HG02884 (cell line): ENCODE measurements around the gene ELF2.
A peak's percentile ranks its signal among the peaks of the same experiment; 100 is the strongest.
"Not testable (repeated sequence)": the region's sequence is repeated elsewhere in the genome, so short reads cannot be mapped to it uniquely, and the experiment has no call there.

Experiments used
- ATAC-seq: cut with Tn5 transposase; IDR thresholded peaks from one replicate; pipeline ENCODE4 v1.9.1; 2021; ENCODE audit warnings: mild to moderate bottlenecking, moderate library complexity; ENCODE audit not compliant: unreplicated experiment

Gene ELF2

GRCh38 chr4:139082750-139083606 is 94.0 kb downstream of the ELF2 start:
- peak; percentile 84 for ATAC-seq

GRCh38 chr4:139078926-139079325 is 98.1 kb downstream of the ELF2 start:
- no peak for ATAC-seq

GRCh38 chr4:139077567-139078355 is 99.3 kb downstream of the ELF2 start:
- no peak for ATAC-seq

- no peak for ATAC-seq
Measured at GRCh38 chr4:139076016-139076744, 100.8 kb downstream of the ELF2 start.

GRCh38 chr4:139060591-139060990 is 116.4 kb downstream of the ELF2 start:
- no peak for ATAC-seq

- not testable (repeated sequence) for ATAC-seq
Measured at GRCh38 chr4:139059026-139059425, 118.0 kb downstream of the ELF2 start.

GRCh38 chr4:139054791-139055505 is 122.1 kb downstream of the ELF2 start:
- no peak for ATAC-seq

GRCh38 chr4:139053909-139054308 is 123.1 kb downstream of the ELF2 start:
- ATAC-seq, result no peak

- ATAC-seq, result no peak
Measured at GRCh38 chr4:139050446-139050845, 126.6 kb downstream of the ELF2 start.

GRCh38 chr4:139048026-139048425 is 129.0 kb downstream of the ELF2 start:
- ATAC-seq, result no peak

- ATAC-seq, result no peak
Measured at GRCh38 chr4:139044291-139044690, 132.7 kb downstream of the ELF2 start.

GRCh38 chr4:139042981-139043460 is 134.0 kb downstream of the ELF2 start:
- ATAC-seq, result no peak

GRCh38 chr4:139038874-139039443 is 138.1 kb downstream of the ELF2 start:
- ATAC-seq, result no peak

- ATAC-seq, result no peak
Measured at GRCh38 chr4:139036885-139037284, 140.1 kb downstream of the ELF2 start.

GRCh38 chr4:139035650-139036049 is 141.4 kb downstream of the ELF2 start:
- no peak for ATAC-seq

- ATAC-seq, result peak; percentile 67
Measured at GRCh38 chr4:139030614-139031235, 146.3 kb downstream of the ELF2 start.

GRCh38 chr4:139029866-139030363 is 147.1 kb downstream of the ELF2 start:
- ATAC-seq, result not testable (repeated sequence)

- no peak for ATAC-seq
Measured at GRCh38 chr4:139028191-139028661, 148.8 kb downstream of the ELF2 start.

- no peak for ATAC-seq
Measured at GRCh38 chr4:139027776-139028175, 149.2 kb downstream of the ELF2 start.
